Measurements from ENCODE around the gene ZFP64. TPM values are rescaled to one million over a fixed set of nuclear protein-coding genes. Genes with fewer than 3 reads are reported as not detected.
A peak's percentile ranks its signal among the peaks of the same experiment; 100 is the strongest.

The ZFP64 gene
- polyA plus RNA-seq, 2 of the 4 experiments (the other 2 are of a cell fraction), result 14.4 to 22.0 TPM

GRCh38 chr20:52150440-52151258 is 40.9 kb downstream of the ZFP64 start:
- WGBS (ENCODE audit: missing lambda C conversion rate), result 48% methylated on average over 2 of the region's 2 CpGs
- ATAC-seq (peak; percentile 69 to 73; a peak in 5 of 6 replicates), DNase-seq (ENCODE audit: low read depth in 1 of 2, low spot score in 1 of 2) (peak; percentile 56 to 65), FAIRE-seq (peak; percentile 13)
- H3K4me2 ChIP-seq, result no peak overlapping the region
- CTCF ChIA-PET, result interaction anchor here (0.7 to 3.7 kb wide), 10 partner anchors 10 to 1169 kb away, joined by 3 to 35 read pairs (median 3); no protein-coding TSS in a partner anchor
- H3K27ac ChIP-seq, result no peak overlapping the region
- no peaks in the 10 kb centered on the region for H3K9me3 ChIP-seq
- no peak overlapping the region for H3K4me3 ChIP-seq
- POLR2A ChIA-PET, result no interaction called here
- no peak for TF ChIP-seq CBX8 (IDR thresholded peaks at IDR 0.05)
- no peak for TF ChIP-seq ZNF302 (CRISPR knock-in tag; IDR thresholded peaks at IDR 0.05)
- no peak for TF ChIP-seq KDM1A (IDR thresholded peaks at IDR 0.05; ENCODE audit: low read depth)
- TF ChIP-seq RARB (CRISPR knock-in tag; IDR thresholded peaks at IDR 0.05), result no peak
- TF ChIP-seq NR3C1 (IDR thresholded peaks at IDR 0.05), result no peak
- no peak for TF ChIP-seq KDM5A (IDR thresholded peaks at IDR 0.05)
- no peak for TF ChIP-seq EHF (CRISPR knock-in tag; IDR thresholded peaks at IDR 0.05)
- TF ChIP-seq HOXA7 (CRISPR knock-in tag; IDR thresholded peaks at IDR 0.05), result no peak
- TF ChIP-seq JUNB (IDR thresholded peaks at IDR 0.05), result no peak
- TF ChIP-seq MAFK (IDR thresholded peaks at IDR 0.05; ENCODE audit: partially characterized antibody), result peak; percentile 73
- TF ChIP-seq NFE2L2 (conservative IDR thresholded peaks at IDR 0.05; ENCODE audit: low read length), result no peak
- TF ChIP-seq TFCP2L1 (CRISPR knock-in tag; IDR thresholded peaks at IDR 0.05), result no peak
- peak; percentile 57 for TF ChIP-seq SMC3 (IDR thresholded peaks at IDR 0.05)
- no peak for TF ChIP-seq RCOR1 (IDR thresholded peaks at IDR 0.05; ENCODE audit: low read depth, low read length)
- no peak for TF ChIP-seq TP53 (CRISPR knock-in tag; IDR thresholded peaks at IDR 0.05)
- no peak for TF ChIP-seq FOSB (CRISPR knock-in tag; IDR thresholded peaks at IDR 0.05)
- no peak for TF ChIP-seq BHLHE40 (IDR thresholded peaks at IDR 0.05; ENCODE audit: low read depth, low read length)
- TF ChIP-seq CTCF (IDR thresholded peaks at IDR 0.05), result peak; percentile 75
- no peak for TF ChIP-seq FOSL2 (IDR thresholded peaks at IDR 0.05)
- no peak for TF ChIP-seq FOSL2 (CRISPR knock-in tag; IDR thresholded peaks at IDR 0.05)
- no peak for TF ChIP-seq MYC (IDR thresholded peaks at IDR 0.05; ENCODE audit: borderline replicate concordance, low read length)
- peak; percentile 61 to 72 for TF ChIP-seq RAD21 (conservative IDR thresholded peaks at IDR 0.05 in 1 of 2, IDR thresholded peaks at IDR 0.05 in 1 of 2)
- no peak for TF ChIP-seq ESRRA (IDR thresholded peaks at IDR 0.05; ENCODE audit: borderline replicate concordance, low read length)
- no peak for TF ChIP-seq CHD4 (IDR thresholded peaks at IDR 0.05; ENCODE audit: borderline replicate concordance)
- TF ChIP-seq BCL3 (IDR thresholded peaks at IDR 0.05), result no peak
- TF ChIP-seq, protein P1, sequence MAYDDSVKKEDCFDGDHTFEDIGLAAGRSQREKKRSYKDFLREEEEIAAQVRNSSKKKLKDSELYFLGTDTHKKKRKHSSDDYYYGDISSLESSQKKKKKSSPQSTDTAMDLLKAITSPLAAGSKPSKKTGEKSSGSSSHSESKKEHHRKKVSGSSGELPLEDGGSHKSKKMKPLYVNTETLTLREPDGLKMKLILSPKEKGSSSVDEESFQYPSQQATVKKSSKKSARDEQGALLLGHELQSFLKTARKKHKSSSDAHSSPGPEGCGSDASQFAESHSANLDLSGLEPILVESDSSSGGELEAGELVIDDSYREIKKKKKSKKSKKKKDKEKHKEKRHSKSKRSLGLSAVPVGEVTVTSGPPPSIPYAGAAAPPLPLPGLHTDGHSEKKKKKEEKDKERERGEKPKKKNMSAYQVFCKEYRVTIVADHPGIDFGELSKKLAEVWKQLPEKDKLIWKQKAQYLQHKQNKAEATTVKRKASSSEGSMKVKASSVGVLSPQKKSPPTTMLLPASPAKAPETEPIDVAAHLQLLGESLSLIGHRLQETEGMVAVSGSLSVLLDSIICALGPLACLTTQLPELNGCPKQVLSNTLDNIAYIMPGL (CRISPR knock-in tag; IDR thresholded peaks at IDR 0.05; ENCODE audit: borderline replicate concordance), result no peak
- TF ChIP-seq NPAS2 (CRISPR knock-in tag; IDR thresholded peaks at IDR 0.05; ENCODE audit: borderline replicate concordance), result no peak
- TF ChIP-seq RFX5 (IDR thresholded peaks at IDR 0.05), result no peak
- TF ChIP-seq POLR2AphosphoS2 (conservative IDR thresholded peaks at IDR 0.05; ENCODE audit: low read length), result no peak
- TF ChIP-seq ZC3H11A (IDR thresholded peaks at IDR 0.05), result no peak
- no peaks in the 10 kb centered on the region for H3K4me1 ChIP-seq

Measured in A549 (cell line).